ENCODE results near the gene ADAMTS9. TPM values are rescaled to one million over a fixed set of nuclear protein-coding genes. Genes with fewer than 3 reads are reported as not detected.

The ADAMTS9 gene
- total and polyA plus RNA-seq, 9 of the 15 experiments (the other 6 are each of a cell fraction or from before 2014, with no cell fraction given) = 0.05 to 0.32 (median 0.13) TPM; not detected in 2

DNA sequence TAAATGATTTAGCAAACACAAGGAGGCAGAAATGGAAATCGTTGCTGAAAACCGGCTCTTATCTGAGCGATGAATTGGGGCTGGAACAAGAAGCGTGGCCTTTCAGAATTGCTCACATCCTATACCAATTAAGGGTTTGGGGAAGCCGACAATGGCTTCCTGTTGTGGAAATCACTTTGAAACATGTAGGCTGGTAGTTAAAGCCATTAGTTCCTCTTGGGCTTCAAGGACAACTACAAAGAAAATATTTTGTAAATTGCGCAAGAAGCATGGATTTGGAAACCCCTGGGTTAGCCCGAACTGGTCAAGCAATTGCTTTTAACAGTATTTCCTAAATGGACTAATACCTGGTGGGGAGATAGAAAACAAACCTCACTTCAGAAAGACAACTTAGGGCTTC, 182.4 kb downstream of the ADAMTS9 start:
- ChIA-PET CTCF (ENCODE audit: low intra/inter-chr PET ratio) (no interaction called here), POLR2A (no interaction called here)
- Histone ChIP-seq H3K4me1 (replicated peaks in 1 of 2; ENCODE audit: control insufficient read depth in 2 of 2, insufficient read depth in 2 of 2, low read length in 2 of 2) (no peaks in the 10 kb centered on the region), H2AFZ (ENCODE audit: low read depth, low read length) (no peak overlapping the region), H3K27me3 (ENCODE audit: control insufficient read depth in 2 of 2, insufficient read depth in 2 of 2, low read length in 2 of 2) (no peaks in the 10 kb centered on the region), H3K36me3 (ENCODE audit: control insufficient read depth, insufficient read depth, low read length) (no peaks in the 10 kb centered on the region), H3K9ac (ENCODE audit: insufficient read depth in 1 of 2, low read depth in 2 of 2, low read length in 2 of 2) (no peak overlapping the region), H3K4me2 (ENCODE audit: insufficient read depth, low read length) (no peak overlapping the region), H3K27ac (ENCODE audit: extremely low read depth, low read depth, low read length) (no peak overlapping the region), H3K9me1 (ENCODE audit: control insufficient read depth, insufficient read depth, low read length) (no peaks in the 10 kb centered on the region), H3K4me3 (no peak overlapping the region), H4K20me1 (replicated peaks; ENCODE audit: control insufficient read depth, insufficient read depth, low read length) (no peaks in the 10 kb centered on the region), H3K9me3 (replicated peaks; ENCODE audit: control insufficient read depth, insufficient read depth, low read depth, low read length) (no peaks in the 10 kb centered on the region), H3K79me2 (ENCODE audit: control insufficient read depth, insufficient read depth, low read length) (no peaks in the 10 kb centered on the region)
- intact Hi-C loops (cut with micrococcal nuclease) (no loop called here), in situ Hi-C loops (cut with MboI) (no loop called here)
- ATAC-seq = no peak
- TF ChIP-seq CXXC5 (CRISPR knock-in tag; IDR thresholded peaks at IDR 0.05) (no peak), ZNF3 (CRISPR knock-in tag; IDR thresholded peaks at IDR 0.05) (no peak), ZNF133 (CRISPR knock-in tag; IDR thresholded peaks at IDR 0.05) (no peak), NEUROD1 (IDR thresholded peaks at IDR 0.05; ENCODE audit: borderline replicate concordance, low read depth, low read length, partially characterized antibody) (no peak), FOXA3 (CRISPR knock-in tag; conservative IDR thresholded peaks at IDR 0.05 in 1 of 2, IDR thresholded peaks at IDR 0.05 in 1 of 2) (no peak), CEBPG (CRISPR knock-in tag; IDR thresholded peaks at IDR 0.05) (no peak), CEBPG (tag; conservative IDR thresholded peaks at IDR 0.05 in 1 of 2, IDR thresholded peaks at IDR 0.05 in 1 of 2) (0 out of 4 replicates have a peak, but pooled peaks of 1 of the 2 experiments have one; percentile 16), SNAPC5 (CRISPR knock-in tag; IDR thresholded peaks at IDR 0.05) (no peak), ZNF717 (CRISPR knock-in tag; IDR thresholded peaks at IDR 0.05) (no peak), NFE2L1 (tag; IDR thresholded peaks at IDR 0.05; ENCODE audit: borderline replicate concordance, low read depth) (no peak)
- FAIRE-seq = no peak
- DNase-seq (ENCODE audit: extremely low read depth in 1 of 4, low spot score in 3 of 4) = no peak
- 0% methylated on average over 7 of the region's 7 CpGs for WGBS (ENCODE audit: insufficient coverage, low coverage, missing lambda C conversion rate)
- no TSS peak for BruUV-seq (replicated peaks)

All from K562 (cell line).